ENCODE measurements around the gene RNF145.
A peak's percentile ranks its signal among the peaks of the same experiment; 100 is the strongest.

Gene RNF145

DNA sequence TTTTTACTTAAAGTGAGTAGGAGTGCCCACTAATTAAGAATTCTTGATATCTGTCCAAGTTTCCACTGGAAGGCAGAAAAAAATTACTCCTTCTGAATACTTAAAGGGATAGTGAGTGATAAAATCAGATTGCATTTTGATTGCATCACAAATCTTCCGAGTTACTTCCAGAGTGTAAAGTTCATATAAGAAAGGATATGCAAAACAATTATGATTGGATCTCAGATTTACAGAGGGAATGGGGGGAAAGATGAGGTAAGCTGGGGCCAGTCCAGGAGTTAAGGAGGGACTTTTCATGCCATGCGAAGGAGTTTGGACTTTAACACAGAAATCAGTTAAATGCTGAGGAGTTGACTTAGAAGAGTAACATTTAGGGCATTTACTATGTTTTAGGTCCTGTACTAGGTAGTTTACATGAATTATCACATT, 9.3 kb upstream of the RNF145 start:
- DNase-seq (ENCODE audit: low read depth), result no peak

GRCh38 chr5:159217236-159217635, 7.9 kb upstream of the RNF145 start:
- no peak for DNase-seq (ENCODE audit: low read depth)

DNA sequence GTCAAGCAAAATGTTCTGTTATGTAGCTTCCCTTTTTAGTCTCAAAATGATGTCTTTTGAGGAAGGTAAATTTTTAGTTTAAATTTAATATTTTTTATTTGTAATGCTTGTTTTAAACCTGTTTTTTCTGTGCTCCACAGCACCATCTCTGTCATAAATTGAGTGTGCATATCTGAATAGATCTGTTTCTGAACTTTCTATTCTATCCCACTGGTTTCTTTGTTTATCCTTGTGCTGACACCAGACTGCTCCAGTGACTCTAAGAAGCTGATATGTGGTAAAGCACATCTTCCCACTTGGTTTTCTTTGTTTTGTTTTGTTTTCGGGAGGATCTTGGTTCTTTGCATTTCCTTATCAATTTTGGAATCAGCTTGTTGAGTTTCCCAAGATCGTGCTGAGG, 7.1 kb upstream of the RNF145 start:
- DNase-seq (ENCODE audit: low read depth), result no peak

GRCh38 chr5:159215886-159216285, 6.5 kb upstream of the RNF145 start:
- DNase-seq (ENCODE audit: low read depth), result no peak

DNA sequence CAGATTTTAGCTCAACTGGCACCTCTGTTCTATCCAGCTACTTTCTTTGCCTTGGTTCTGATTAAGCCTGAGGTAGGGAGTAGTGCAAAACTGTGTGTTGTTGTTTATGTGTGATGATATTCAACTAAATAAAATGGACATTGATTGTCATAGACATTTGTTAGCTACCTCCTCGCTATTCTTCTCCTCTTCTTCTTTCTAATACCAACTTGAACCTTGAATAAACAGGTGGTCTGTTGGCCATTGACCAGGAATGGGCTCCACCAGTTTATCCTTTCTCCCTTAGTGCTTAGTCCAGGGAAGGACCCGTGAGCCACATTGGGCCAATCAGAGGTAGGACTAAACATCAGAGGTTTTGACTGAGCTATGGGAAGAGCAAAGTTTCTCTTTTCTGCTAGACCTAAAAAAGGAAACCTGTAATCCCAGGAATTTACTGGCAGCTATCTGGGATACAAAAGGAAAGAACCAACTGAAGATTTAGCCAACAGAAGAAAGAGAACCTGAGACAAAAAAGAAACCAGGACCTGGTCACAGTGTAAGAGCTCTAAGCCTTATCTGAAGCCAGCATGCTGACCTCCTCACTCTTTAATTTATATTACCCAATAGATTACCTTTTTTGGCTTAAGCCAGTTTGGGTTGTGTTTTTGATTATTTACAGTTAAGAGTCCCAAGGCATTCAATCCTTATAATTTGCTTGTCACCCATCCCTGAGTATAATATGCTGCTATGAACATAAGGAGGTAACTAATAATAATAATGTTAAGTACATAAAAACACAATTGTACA, 5.3 kb upstream of the RNF145 start:
- DNase-seq (ENCODE audit: low read depth), result no peak

- no peak for DNase-seq (ENCODE audit: low read depth)
Measured at GRCh38 chr5:159212657-159213462, 3.5 kb upstream of the RNF145 start.

- no peak for DNase-seq (ENCODE audit: low read depth)
Measured at GRCh38 chr5:159211729-159212174, 2.4 kb upstream of the RNF145 start.

DNA sequence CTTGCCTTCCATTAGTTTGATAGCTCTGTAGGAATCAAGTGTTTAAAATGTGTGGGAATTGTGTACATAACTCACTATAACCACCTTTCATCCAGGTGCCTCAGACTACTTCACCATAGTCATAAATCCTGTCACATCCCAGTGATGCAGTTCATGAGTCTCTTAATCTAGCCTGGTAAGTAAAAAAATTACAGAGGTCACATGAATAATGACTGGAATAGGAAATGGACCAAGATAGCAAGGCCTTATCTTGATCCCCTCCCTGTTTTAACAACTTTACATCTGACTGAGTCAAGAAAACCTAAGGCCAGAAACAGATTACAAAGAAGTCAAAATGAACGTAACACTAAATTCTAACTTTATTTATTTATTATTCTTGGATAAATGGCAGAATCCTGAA, 1.5 kb upstream of the RNF145 start:
- no peak for DNase-seq (ENCODE audit: low read depth)

DNA sequence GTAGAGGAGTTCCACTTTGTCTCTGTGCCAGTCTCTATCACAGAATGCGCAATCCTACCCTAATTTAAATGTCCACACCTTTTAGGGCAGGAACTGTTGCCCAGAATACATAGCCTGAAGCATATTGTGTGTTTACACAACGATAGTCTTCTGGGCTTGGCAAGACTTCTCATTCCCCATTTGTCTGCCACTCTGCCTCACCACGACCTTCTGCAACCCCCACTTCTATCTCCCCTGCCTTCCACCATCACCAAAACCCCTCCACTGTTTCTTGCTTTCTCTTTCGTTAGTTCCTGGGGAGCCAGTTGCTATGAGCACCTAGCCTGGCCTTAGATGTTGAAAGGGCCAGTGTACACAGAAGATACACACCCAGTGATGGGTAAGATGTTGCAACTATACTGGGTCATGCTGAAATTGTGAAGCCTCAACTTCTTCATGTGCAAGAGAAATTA, 883 bp upstream of the RNF145 start:
- no peak for DNase-seq (ENCODE audit: low read depth)

GRCh38 chr5:159208514-159209437, 577 bp downstream of the RNF145 start:
- peak; percentile 58 for DNase-seq (ENCODE audit: low read depth)

GRCh38 chr5:159207686-159208513, 1.5 kb downstream of the RNF145 start:
- DNase-seq (ENCODE audit: low read depth), result peak; percentile 90

GRCh38 chr5:159207222-159207685, 2.1 kb downstream of the RNF145 start:
- DNase-seq (ENCODE audit: low read depth), result no peak

- DNase-seq (ENCODE audit: low read depth), result no peak
Measured at GRCh38 chr5:159206818-159207217, 2.5 kb downstream of the RNF145 start.

DNA sequence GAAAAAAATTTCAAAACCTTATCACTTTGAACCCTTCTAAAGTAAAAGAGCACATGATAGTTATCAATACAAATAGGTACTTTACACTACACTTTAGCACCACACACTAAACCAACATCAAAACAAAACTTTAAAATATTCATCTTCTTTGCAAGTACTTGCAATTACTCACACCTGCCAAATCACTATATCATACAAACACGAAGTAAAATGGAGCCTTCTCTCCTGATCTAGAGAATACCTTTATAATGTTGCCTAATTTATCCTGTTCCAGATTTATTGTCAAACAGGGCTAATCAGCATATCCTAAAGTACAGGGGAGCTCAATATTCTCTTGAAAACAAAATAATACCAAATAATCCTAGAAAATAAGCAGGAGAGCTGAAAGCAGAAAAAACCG, 3.0 kb downstream of the RNF145 start:
- DNase-seq (ENCODE audit: low read depth), result peak; percentile 33

DNA sequence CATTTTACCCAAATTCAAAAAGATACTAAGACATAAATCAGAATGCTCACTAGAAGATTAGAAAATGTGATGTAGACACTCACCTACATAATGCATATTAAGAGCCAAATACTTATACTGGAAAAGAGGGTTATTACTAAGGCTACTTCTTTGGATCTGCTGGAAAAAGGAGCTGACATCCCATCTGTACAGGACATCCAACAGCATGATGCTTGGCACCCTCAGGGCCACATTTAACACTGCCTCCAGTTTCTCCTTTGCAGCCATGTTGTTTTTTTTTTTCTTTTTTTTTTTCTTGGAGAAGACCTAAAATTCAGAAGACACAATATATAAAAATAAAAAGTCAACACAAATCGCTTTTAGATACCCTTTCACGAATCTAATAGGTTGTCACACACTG, 6.0 kb downstream of the RNF145 start:
- DNase-seq (ENCODE audit: low read depth), result no peak

GRCh38 chr5:159202151-159202550, 7.2 kb downstream of the RNF145 start:
- no peak for DNase-seq (ENCODE audit: low read depth)

DNA sequence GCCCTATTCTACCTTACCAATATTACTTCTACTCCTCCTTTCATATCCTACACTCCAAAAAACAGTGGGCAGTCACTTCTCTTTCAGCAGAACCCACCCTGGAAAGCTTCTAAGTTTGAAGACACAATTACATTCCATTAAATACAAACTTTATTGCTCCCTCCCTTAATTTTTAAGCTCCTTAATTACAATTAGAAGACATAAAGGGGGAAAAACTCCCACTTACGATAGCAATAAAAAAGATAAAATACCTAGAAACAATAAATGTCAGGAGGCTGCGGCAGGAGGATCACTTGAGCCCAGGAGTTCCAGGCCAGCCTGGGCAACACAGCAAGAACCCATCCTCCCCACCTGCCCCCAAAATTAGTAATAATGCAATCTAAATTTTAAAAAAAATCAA, 9.6 kb downstream of the RNF145 start:
- DNase-seq (ENCODE audit: low read depth), result no peak

- no peak for DNase-seq (ENCODE audit: low read depth)
Measured at GRCh38 chr5:159199225-159199624, 10.1 kb downstream of the RNF145 start.

DNA sequence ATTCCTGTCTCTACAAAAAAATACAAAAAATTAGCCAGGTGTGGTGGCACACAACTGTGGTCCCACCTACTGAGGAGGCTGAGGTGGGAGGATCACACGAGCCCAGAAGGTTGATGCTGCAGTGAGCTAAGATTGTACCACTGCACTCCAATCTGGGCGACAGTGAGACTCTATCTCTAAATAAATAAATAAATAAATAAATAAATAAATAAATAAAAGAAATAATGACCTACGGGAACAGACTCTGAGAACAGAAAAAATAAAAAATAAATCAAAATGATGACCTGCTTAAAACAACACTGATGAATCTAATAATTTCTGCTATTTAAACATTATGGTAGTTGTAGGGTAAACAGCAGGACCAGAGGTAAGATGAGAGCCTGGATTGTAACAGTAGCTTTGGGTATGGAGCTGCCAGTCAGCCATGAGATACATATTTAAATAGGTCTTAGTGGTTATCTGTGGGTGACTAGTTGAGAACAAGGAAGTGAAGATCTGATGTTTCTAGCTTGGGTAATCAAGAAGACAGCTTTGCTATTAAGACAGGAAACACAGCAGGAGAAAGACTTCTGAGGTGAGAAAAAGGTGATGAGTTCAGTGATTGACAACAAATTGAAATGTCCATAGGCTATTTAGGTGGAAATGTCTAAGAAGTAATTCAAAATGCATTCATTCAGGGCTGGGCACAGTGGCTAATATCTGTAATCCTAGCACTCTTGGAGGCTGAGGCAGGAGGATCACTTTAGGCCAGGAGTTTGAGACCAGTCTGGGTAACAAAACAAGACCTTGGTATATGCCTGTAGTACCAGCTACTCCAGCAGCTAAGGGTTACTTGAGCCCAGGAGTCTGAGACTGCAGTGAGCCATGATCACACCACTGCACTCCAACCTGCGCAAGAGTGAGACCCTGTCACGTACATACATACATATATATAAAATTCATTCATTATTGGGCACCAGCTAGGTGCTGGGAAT, 11.0 kb downstream of the RNF145 start:
- DNase-seq (ENCODE audit: low read depth), result no peak

DNA sequence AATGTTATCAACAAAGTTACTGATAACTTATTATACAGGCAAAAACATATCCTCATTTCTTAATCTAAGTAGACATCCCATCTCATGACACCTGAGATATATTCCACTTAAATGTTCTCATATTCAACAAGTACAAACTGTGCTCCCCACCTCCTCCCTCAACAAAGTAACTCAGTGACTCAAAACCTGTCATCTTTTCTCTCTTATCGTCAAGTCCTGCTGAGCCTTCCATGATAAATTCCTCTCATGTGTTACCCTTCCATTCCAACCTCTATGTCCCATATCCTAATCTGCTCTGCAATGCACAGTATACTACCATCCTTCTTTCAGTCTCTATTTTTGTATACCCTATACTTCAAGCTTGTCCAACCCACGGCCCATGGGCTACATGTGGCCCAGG, 13.6 kb downstream of the RNF145 start:
- DNase-seq (ENCODE audit: low read depth), result no peak

Measured in ELR (cell line).